ENCODE results near the gene FMNL2.

DNA sequence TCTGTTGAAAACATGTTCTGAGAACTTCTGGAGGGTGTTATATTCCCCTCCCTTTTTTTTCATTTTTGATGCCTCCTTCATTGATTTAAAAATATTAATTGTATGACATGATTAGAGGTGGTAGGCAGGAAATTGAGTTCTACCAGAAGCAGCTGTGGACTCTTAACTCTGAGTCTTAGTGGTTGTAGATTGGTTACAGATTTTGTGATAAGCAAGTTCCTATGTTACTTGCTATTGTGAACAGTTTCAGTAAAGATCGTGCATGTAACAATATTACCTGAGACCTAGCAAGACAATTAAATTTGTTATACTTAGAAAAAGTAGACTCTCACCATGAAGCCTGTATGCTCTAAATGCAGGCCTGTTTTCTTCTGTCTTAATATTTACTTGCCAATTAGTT is 294.2 kb downstream of the FMNL2 start:
- TF ChIP-seq, protein P1, sequence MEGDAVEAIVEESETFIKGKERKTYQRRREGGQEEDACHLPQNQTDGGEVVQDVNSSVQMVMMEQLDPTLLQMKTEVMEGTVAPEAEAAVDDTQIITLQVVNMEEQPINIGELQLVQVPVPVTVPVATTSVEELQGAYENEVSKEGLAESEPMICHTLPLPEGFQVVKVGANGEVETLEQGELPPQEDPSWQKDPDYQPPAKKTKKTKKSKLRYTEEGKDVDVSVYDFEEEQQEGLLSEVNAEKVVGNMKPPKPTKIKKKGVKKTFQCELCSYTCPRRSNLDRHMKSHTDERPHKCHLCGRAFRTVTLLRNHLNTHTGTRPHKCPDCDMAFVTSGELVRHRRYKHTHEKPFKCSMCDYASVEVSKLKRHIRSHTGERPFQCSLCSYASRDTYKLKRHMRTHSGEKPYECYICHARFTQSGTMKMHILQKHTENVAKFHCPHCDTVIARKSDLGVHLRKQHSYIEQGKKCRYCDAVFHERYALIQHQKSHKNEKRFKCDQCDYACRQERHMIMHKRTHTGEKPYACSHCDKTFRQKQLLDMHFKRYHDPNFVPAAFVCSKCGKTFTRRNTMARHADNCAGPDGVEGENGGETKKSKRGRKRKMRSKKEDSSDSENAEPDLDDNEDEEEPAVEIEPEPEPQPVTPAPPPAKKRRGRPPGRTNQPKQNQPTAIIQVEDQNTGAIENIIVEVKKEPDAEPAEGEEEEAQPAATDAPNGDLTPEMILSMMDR (IDR thresholded peaks at IDR 0.05; ENCODE audit: insufficient read depth, low read depth, low read length) = no peak
- TF ChIP-seq EZH2 (IDR thresholded peaks at IDR 0.05; ENCODE audit: insufficient read depth, low read length) = no peak

Measured in astrocyte (in vitro differentiated cells and primary cell).